K562 (cell line): Measurements from ENCODE around the gene TNFRSF18. TPM values are rescaled to one million over a fixed set of nuclear protein-coding genes. Genes with fewer than 3 reads are reported as not detected.
A peak's percentile ranks its signal among the peaks of the same experiment; 100 is the strongest.

ENCODE experiments used
- ATAC-seq: fragments of 200-7000 bp; cut with Tn5 transposase; 3 replicates; pipeline ENCODE4 v1.9.1; 2020; ENCODE audit warnings: moderate library complexity
- BruUV-seq: library from RNA; stranded (reverse); fragments of 400-500 nt; replicated peaks from 2 replicates; lab custom pipeline; 2021; lab: Mats Ljungman, UMichigan
- CTCF ChIA-PET: fragments of 300-600 bp; formaldehyde crosslinking; extraction: SDS; loops from one replicate; lab custom pipeline; 2021; ENCODE audit warnings: low intra/inter-chr PET ratio; lab: Yijun Ruan, JAX
- POLR2A ChIA-PET: fragments of 300-600, 350-650 bp; sonication (Branson Sonifier 250); formaldehyde crosslinking; extraction: SDS; loops from one replicate; lab custom pipeline; 2021; ENCODE audit warnings: antibody characterized with exemption, inconsistent platforms; lab: Yijun Ruan, JAX
- DNase-seq, 4 experiments: peaks; one replicate each; pipeline versions ENCODE4 v3.0.0 to v3.0.0-alpha.2; 2011 to 2018; ENCODE audit warnings: low spot score in 3 of 4, mixed read lengths in 3 of 4; ENCODE audit errors: extremely low read depth in 1 of 4
- FAIRE-seq: peaks from 2 replicates; lab custom pipeline; 2011; peaks lifted over from hg19 to GRCh38; lab: Jason Lieb, UNC
- H2AFZ ChIP-seq: 2 replicates; pipeline ENCODE4 v1.6.0; 2011; ENCODE audit warnings: low read depth, low read length, control low read depth, inconsistent platforms
- H3K27ac ChIP-seq: fragments of 200-600 bp; 3 replicates; pipeline ENCODE4 v1.8.0; 2011; ENCODE audit warnings: low read depth, mild to moderate bottlenecking, control low read depth, inconsistent platforms, low read length, moderate library complexity, mixed read lengths; ENCODE audit errors: extremely low read depth
- H3K27me3 ChIP-seq, 2 experiments: fragments of 300-600 bp in 1 of 2; 2 replicates in 1 of 2; 3 replicates in 1 of 2; pipeline versions ENCODE4 v1.6.0 to v1.8.0; 2011; ENCODE audit warnings: inconsistent platforms in 2 of 2, low read length in 2 of 2, mild to moderate bottlenecking in 1 of 2, mixed read lengths in 1 of 2, moderate library complexity in 1 of 2; ENCODE audit not compliant: control insufficient read depth in 2 of 2, insufficient read depth in 2 of 2
- H3K36me3 ChIP-seq: fragments of 300-600 bp; 3 replicates; pipeline ENCODE4 v1.8.0; 2011; ENCODE audit warnings: mild to moderate bottlenecking, low read length, inconsistent platforms; ENCODE audit not compliant: control insufficient read depth, insufficient read depth
- H3K4me1 ChIP-seq, 2 experiments: fragments of 200-600 bp in 1 of 2; replicated peaks in 1 of 2; 2 replicates in 1 of 2; 3 replicates in 1 of 2; pipeline versions ENCODE4 v1.5.1 to v1.8.0; 2011; ENCODE audit warnings: inconsistent platforms in 2 of 2, low read length in 2 of 2, mild to moderate bottlenecking in 1 of 2, mixed read lengths in 1 of 2, moderate library complexity in 1 of 2; ENCODE audit not compliant: control insufficient read depth in 2 of 2, insufficient read depth in 2 of 2
- H3K4me2 ChIP-seq: 2 replicates; pipeline ENCODE4 v1.6.1; 2011; ENCODE audit warnings: low read length, control low read depth, inconsistent platforms, mixed read lengths; ENCODE audit not compliant: insufficient read depth
- H3K4me3 ChIP-seq: fragments of 200-600 bp; sonication (generic), shearing (Covaris generic); 2 replicates; pipeline ENCODE4 v1.5.1; 2016; ENCODE audit warnings: control low read depth, inconsistent platforms
- H3K79me2 ChIP-seq: fragments of 200-600 bp; 3 replicates; pipeline ENCODE4 v1.8.0; 2011; ENCODE audit warnings: low read length, inconsistent platforms; ENCODE audit not compliant: control insufficient read depth, insufficient read depth
- H3K9ac ChIP-seq, 2 experiments: 2 replicates each; pipeline versions ENCODE4 v1.6.0 to v1.6.1; 2011; ENCODE audit warnings: low read depth in 2 of 2, low read length in 2 of 2, control low read depth in 1 of 2, inconsistent platforms in 1 of 2, mild to moderate bottlenecking in 1 of 2, mixed read lengths in 1 of 2; ENCODE audit not compliant: insufficient read depth in 1 of 2
- H3K9me1 ChIP-seq: one replicate; pipeline ENCODE4 v1.6.0; 2011; ENCODE audit warnings: inconsistent platforms, mild to moderate bottlenecking, low read length, moderate library complexity; ENCODE audit not compliant: control insufficient read depth, insufficient read depth
- H3K9me3 ChIP-seq: replicated peaks from 2 replicates; pipeline ENCODE4 v1.5.1; 2011; ENCODE audit warnings: low read depth, low read length, inconsistent platforms; ENCODE audit not compliant: control insufficient read depth, insufficient read depth
- H4K20me1 ChIP-seq: replicated peaks from 2 replicates; pipeline ENCODE4 v1.6.1; 2011; ENCODE audit warnings: low read length, inconsistent platforms, mixed read lengths; ENCODE audit not compliant: control insufficient read depth, insufficient read depth
- ATF6 ChIP-seq: sonication (generic); formaldehyde crosslinking; IDR thresholded peaks from 2 replicates; pipeline ENCODE4 v1.4.0; 2020; ENCODE audit warnings: mild to moderate bottlenecking, missing genetic modification reagents
- C11orf30 ChIP-seq: fragments of 450-650 bp; IDR thresholded peaks from 2 replicates; pipeline ENCODE4 v1.6.1; 2016; ENCODE audit warnings: low read depth, mild to moderate bottlenecking
- JUN ChIP-seq, 2 experiments: sonication (generic) in 1 of 2; formaldehyde crosslinking in 1 of 2; IDR thresholded peaks; 2 replicates each; pipeline versions ENCODE4 v1.6.1 to v1.8.0; 2012 to 2022; ENCODE audit warnings: borderline replicate concordance in 2 of 2, mild to moderate bottlenecking in 2 of 2, improper control_type of control experiment in 1 of 2, low read depth in 1 of 2, low read length in 1 of 2, missing genetic modification reagents in 1 of 2
- LEF1 ChIP-seq: fragments of 450-650 bp; IDR thresholded peaks from 2 replicates; pipeline ENCODE4 v1.6.1; 2016; ENCODE audit warnings: mild to moderate bottlenecking
- PHF21A ChIP-seq: fragments of 450-650 bp; IDR thresholded peaks from 2 replicates; pipeline ENCODE4 v1.6.1; 2017; ENCODE audit warnings: low read depth, borderline replicate concordance
- PTRF ChIP-seq: fragments of 450-650 bp; IDR thresholded peaks from 2 replicates; pipeline ENCODE4 v1.6.1; 2016; ENCODE audit warnings: mild to moderate bottlenecking, missing genetic modification characterization, missing compliant biosample characterization
- STAG1 ChIP-seq: sonication (generic); formaldehyde crosslinking; IDR thresholded peaks from 2 replicates; pipeline ENCODE4 v1.5.0; 2020; ENCODE audit warnings: missing genetic modification reagents, borderline replicate concordance
- ZC3H8 ChIP-seq: fragments of 450-650 bp; IDR thresholded peaks from 2 replicates; pipeline ENCODE4 v1.6.1; 2017
- ZFP30 ChIP-seq: fragments of 250-450 bp; sonication (Bioruptor Pico); IDR thresholded peaks from 2 replicates; pipeline ENCODE4 v1.8.0; 2022; ENCODE audit warnings: moderate library complexity, mild to moderate bottlenecking, inconsistent platforms, borderline replicate concordance
- WGBS: fragments of 100-300 bp; shearing (Covaris generic); methylation state at CpG from one replicate; pipeline ENCODE4 v1.1.6; 2016; ENCODE audit warnings: low coverage, mixed read lengths; ENCODE audit not compliant: insufficient coverage; ENCODE audit errors: missing lambda C conversion rate; 5-methylcytosine and 5-hydroxymethylcytosine counted together
- in situ Hi-C: fragments of 300-500 bp; cut with MboI; formaldehyde crosslinking; loops from 4 replicates; pipeline ENCODE4 v1.15.0; 2018; ENCODE audit warnings: inconsistent platforms, mixed read lengths
- intact Hi-C: fragments of 100-400 bp; cut with micrococcal nuclease; formaldehyde crosslinking; loops from 2 replicates; pipeline ENCODE4 v1.14.2; 2022
- polyA plus RNA-seq, 8 experiments: library from polyadenylated mRNA; depleted of rRNA in 4 of 8; stranded (reverse) in 5 of 8; unstranded in 3 of 8; fragments of >200 nt; fragmentation: Nextera tagmentation in 2 of 8; fragmentation: Illumina TruSeq in 1 of 8; extraction: Ambion mirVana in 2 of 8; extraction: Trizol in 1 of 8; gene quantifications; 2 replicates each; pipeline versions ENCODE4 v1.2.1 to v1.2.3, GENCODE V29; 2011 to 2014; ENCODE audit warnings: inconsistent platforms in 1 of 8, missing spikeins in 1 of 8
- total RNA-seq, 7 experiments: library from RNA; depleted of rRNA in 6 of 7; stranded (reverse); fragments of >200 nt in 6 of 7; fragmentation: Illumina TruSeq in 2 of 7; extraction: Trizol in 2 of 7; gene quantifications; 2 replicates each; pipeline versions ENCODE4 v1.2.1 to v1.2.3, GENCODE V29; 2011 to 2021; ENCODE audit warnings: low replicate concordance in 1 of 7

TNFRSF18 gene
- total and polyA plus RNA-seq, 9 of the 15 experiments (the other 6 are each of a cell fraction or from before 2014, with no cell fraction given): 0.24 to 0.27 TPM; not detected in 7

GRCh38 chr1:1246577-1247340 lies 40.4 kb upstream of the TNFRSF18 start, which contains the start of gene C1QTNF12:
Gene C1QTNF12, minus strand, starts transcription at chr1:1246722. Its CDS starts 32 bp downstream, at chr1:1246690.
- H3K9me3 ChIP-seq: no peaks in the 10 kb centered on the region
- DNase-seq (no peak), ATAC-seq (no peak), FAIRE-seq (no peak)
- no peaks in the 10 kb centered on the region for H4K20me1 ChIP-seq
- CTCF ChIA-PET: no interaction called here
- H2AFZ ChIP-seq: no peak within 1 kb of the TSS
- H3K4me2 ChIP-seq: no peak within 1 kb of the TSS
- POLR2A ChIA-PET: interaction anchor here (0.6 kb wide), 1 partner anchor 90 kb away, joined by 4 read pairs; no protein-coding TSS in a partner anchor
- H3K4me1 ChIP-seq: peaks cover 0 to 64% of the 10 kb centered on the region in 2 experiments; a peak in 3 of 5 replicates
- no peak within 1 kb of the TSS for H3K4me3 ChIP-seq
- no peak within 1 kb of the TSS for H3K27ac ChIP-seq
- H3K9ac ChIP-seq: peak within 1 kb of the TSS in 1 of 2 experiments; percentile 20; a peak in 1 of 4 replicates
- intact Hi-C loops: no loop called here
- WGBS: 76% methylated on average over 14 of the region's 74 CpGs
- in situ Hi-C loops: no loop called here
- no TSS peak for BruUV-seq
- no peaks in the 10 kb centered on the region for H3K9me1 ChIP-seq
- H3K36me3 ChIP-seq: peaks cover 5% of the 10 kb centered on the region; the same call in 1 of the 3 replicates
- no peaks in the 10 kb centered on the region for H3K79me2 ChIP-seq
- H3K27me3 ChIP-seq: no peaks in the 10 kb centered on the region
- TF ChIP-seq ZC3H8 (no peak), JUN (IDR thresholded peaks at IDR 0.05; ENCODE audit: borderline replicate concordance, low read depth, low read length) (no peak), JUN (CRISPR knock-in tag; IDR thresholded peaks at IDR 0.05; ENCODE audit: borderline replicate concordance) (no peak), LEF1 (no peak), STAG1 (no peak), ATF6 (CRISPR knock-in tag) (no peak), C11orf30 (no peak), PTRF (tag) (no peak), ZFP30 (no peak), PHF21A (no peak)
